A673 (cell line): ENCODE results near the gene ARSB. TPM values are rescaled to one million over a fixed set of nuclear protein-coding genes. Genes with fewer than 3 reads are reported as not detected.

Experiments used
- BruUV-seq: library from RNA; stranded (reverse); fragments of 400-500 nt; replicated peaks from 2 replicates; lab custom pipeline; 2021; lab: Mats Ljungman, UMichigan
- CTCF ChIA-PET: fragments of 300-600 bp; sonication (Branson Sonifier 250); formaldehyde crosslinking; loops from one replicate; lab custom pipeline; 2022; ENCODE audit warnings: antibody characterized with exemption; lab: Charles Lee
- POLR2A ChIA-PET: fragments of 300-600 bp; sonication (Branson Sonifier 250); formaldehyde crosslinking; loops from one replicate; lab custom pipeline; 2022; ENCODE audit warnings: antibody characterized with exemption; ENCODE audit not compliant: low non-redundant PET; lab: Charles Lee
- DNase-seq: peaks from one replicate; pipeline ENCODE4 v3.0.0-alpha.2; 2015; ENCODE audit warnings: low spot score
- H3K27ac ChIP-seq: fragments of 200-600 bp; sonication (generic); 2 replicates; pipeline ENCODE4 v1.5.1; 2016; ENCODE audit warnings: mixed run types, low read depth, mild to moderate bottlenecking, mixed read lengths, antibody characterized with exemption, low read length; ENCODE audit not compliant: poor library complexity, severe bottlenecking
- H3K27me3 ChIP-seq: fragments of 200-600 bp; sonication (generic); replicated peaks from 2 replicates; pipeline ENCODE4 v1.6.1; 2017; ENCODE audit warnings: mixed run types, low read depth, mild to moderate bottlenecking, mixed read lengths, antibody characterized with exemption, low read length; ENCODE audit not compliant: insufficient read depth, poor library complexity
- H3K36me3 ChIP-seq: fragments of 200-600 bp; sonication (generic); 2 replicates; pipeline ENCODE4 v1.6.1; 2016; ENCODE audit warnings: mixed run types, mild to moderate bottlenecking, mixed read lengths, antibody characterized with exemption, low read length; ENCODE audit not compliant: insufficient read depth, poor library complexity, severe bottlenecking
- H3K4me1 ChIP-seq: fragments of 200-600 bp; sonication (generic); 2 replicates; pipeline ENCODE4 v1.6.1; 2017; ENCODE audit warnings: mixed run types, mild to moderate bottlenecking, mixed read lengths, antibody characterized with exemption, low read length; ENCODE audit not compliant: insufficient read depth, poor library complexity, severe bottlenecking
- H3K4me3 ChIP-seq: fragments of 200-600 bp; sonication (generic); 2 replicates; pipeline ENCODE4 v1.5.1; 2016; ENCODE audit warnings: low read depth, mixed run types, mild to moderate bottlenecking, mixed read lengths, low read length; ENCODE audit not compliant: poor library complexity, severe bottlenecking
- H3K9me3 ChIP-seq: fragments of 200-600 bp; sonication (generic); 2 replicates; pipeline ENCODE4 v1.6.1; 2016; ENCODE audit warnings: mixed run types, low read depth, mild to moderate bottlenecking, mixed read lengths, antibody characterized with exemption, low read length; ENCODE audit not compliant: poor library complexity, severe bottlenecking
- CTCF ChIP-seq: fragments of 300-800, 200-600 bp; sonication (generic); conservative IDR thresholded peaks from 2 replicates; pipeline ENCODE4 v1.5.1; 2017; ENCODE audit warnings: low read depth, mild to moderate bottlenecking, antibody characterized with exemption, low read length, moderate library complexity, mixed read lengths
- EZH2 ChIP-seq: fragments of 200-600 bp; sonication (generic); IDR thresholded peaks from 2 replicates; pipeline ENCODE4 v1.6.1; 2017; ENCODE audit warnings: borderline replicate concordance, low read depth, mild to moderate bottlenecking, mixed read lengths, antibody characterized with exemption, low read length; ENCODE audit not compliant: poor library complexity, severe bottlenecking
- intact Hi-C: fragments of 100-400 bp; cut with micrococcal nuclease; formaldehyde crosslinking; loops from one replicate; pipeline ENCODE4 v1.10.0; 2022; ENCODE audit not compliant: unreplicated experiment
- total RNA-seq: library from RNA; stranded (reverse); gene quantifications from 2 replicates; pipeline ENCODE4 v1.2.3, GENCODE V29; 2021

ARSB gene
- total RNA-seq, 1 experiment from 2014 or later, result 16.8 TPM

- TF ChIP-seq CTCF (no peak), EZH2 (no peak)
- Histone ChIP-seq H3K9me3 (no peaks in the 10 kb centered on the region), H3K27me3 (no peaks in the 10 kb centered on the region), H3K4me3 (no peak overlapping the region), H3K27ac (no peak overlapping the region), H3K36me3 (no peaks in the 10 kb centered on the region), H3K4me1 (no peaks in the 10 kb centered on the region)
- no TSS peak for BruUV-seq
- ChIA-PET POLR2A (no interaction called here), CTCF (no interaction called here)
- intact Hi-C loops, result no loop called here
- DNase-seq, result no peak
Observed at GRCh38 chr5:78731884-78732283, 253.2 kb downstream of the ARSB start.

GRCh38 chr5:78730300-78731094 lies 254.6 kb downstream of the ARSB start:
- TF ChIP-seq CTCF (no peak), EZH2 (no peak)
- CTCF ChIA-PET, result no interaction called here
- Histone ChIP-seq H3K36me3 (no peaks in the 10 kb centered on the region), H3K27me3 (no peaks in the 10 kb centered on the region), H3K9me3 (no peaks in the 10 kb centered on the region), H3K4me1 (no peaks in the 10 kb centered on the region), H3K4me3 (no peak overlapping the region), H3K27ac (no peak overlapping the region)
- intact Hi-C loops, result no loop called here
- no TSS peak for BruUV-seq
- POLR2A ChIA-PET, result no interaction called here
- DNase-seq, result no peak

GRCh38 chr5:78727786-78728761 lies 257.0 kb downstream of the ARSB start:
- intact Hi-C loops, result no loop called here
- TF ChIP-seq EZH2 (no peak), CTCF (no peak)
- DNase-seq, result no peak
- POLR2A ChIA-PET, result no interaction called here
- no peak overlapping the region for H3K4me3 ChIP-seq
- CTCF ChIA-PET, result no interaction called here
- BruUV-seq, result no TSS peak
- no peaks in the 10 kb centered on the region for H3K9me3 ChIP-seq
- H3K36me3 ChIP-seq, result no peaks in the 10 kb centered on the region
- H3K27ac ChIP-seq, result no peak overlapping the region
- no peaks in the 10 kb centered on the region for H3K27me3 ChIP-seq
- no peaks in the 10 kb centered on the region for H3K4me1 ChIP-seq
